SK-N-SH (cell line): ENCODE results near the gene AFAP1L1. TPM values are rescaled to one million over a fixed set of nuclear protein-coding genes. Genes with fewer than 3 reads are reported as not detected.

Experiments
- CTCF ChIA-PET: fragments of 300-600, 350-600 bp; formaldehyde crosslinking; extraction: SDS; loops from one replicate; lab custom pipeline; 2021; lab: Yijun Ruan, JAX
- POLR2A ChIA-PET: fragments of 350-600 bp; sonication (Branson Sonifier 250); formaldehyde crosslinking; extraction: SDS; loops from one replicate; lab custom pipeline; 2020; ENCODE audit warnings: antibody characterized with exemption, inconsistent platforms; lab: Yijun Ruan, JAX
- DNase-seq: peaks from one replicate; pipeline ENCODE4 v3.0.0; 2012
- H2AFZ ChIP-seq: fragments of 200-600 bp; sonication (generic); 2 replicates; pipeline ENCODE4 v1.8.1; 2016; ENCODE audit warnings: antibody characterized with exemption, mild to moderate bottlenecking, low read depth
- H3F3A ChIP-seq: fragments of 200-600 bp; sonication (generic); replicated peaks from 2 replicates; pipeline ENCODE3; 2016; ENCODE audit warnings: antibody characterized with exemption, mild to moderate bottlenecking; ENCODE audit not compliant: insufficient read depth
- H3K27ac ChIP-seq, 2 experiments: fragments of 200-500 bp in 1 of 2; fragments of 200-600 bp in 1 of 2; sonication (Bioruptor generic) in 1 of 2; sonication (generic), shearing (Covaris generic) in 1 of 2; 2 replicates each; pipeline versions ENCODE4 v1.5.1 to v1.6.1; 2014 to 2016; ENCODE audit warnings: low read depth in 2 of 2, inconsistent platforms in 1 of 2, low read length in 1 of 2, mild to moderate bottlenecking in 1 of 2, mixed read lengths in 1 of 2
- H3K27me3 ChIP-seq: fragments of 200-600 bp; sonication (generic), shearing (Covaris generic); 2 replicates; pipeline ENCODE4 v1.6.1; 2016; ENCODE audit warnings: mixed run types; ENCODE audit not compliant: insufficient read depth
- H3K36me3 ChIP-seq, 2 experiments: fragments of 200-500 bp in 1 of 2; fragments of 200-600 bp in 1 of 2; sonication (Bioruptor generic) in 1 of 2; sonication (generic) in 1 of 2; replicated peaks in 1 of 2; 2 replicates each; pipeline versions ENCODE3 to v1.5.1; 2014 to 2016; ENCODE audit warnings: low read length in 1 of 2, mild to moderate bottlenecking in 1 of 2; ENCODE audit not compliant: insufficient read depth in 2 of 2, control insufficient read depth in 1 of 2
- H3K4me1 ChIP-seq, 2 experiments: fragments of 200-500 bp in 1 of 2; fragments of 200-600 bp in 1 of 2; sonication (Bioruptor generic) in 1 of 2; sonication (generic), shearing (Covaris generic) in 1 of 2; 2 replicates each; pipeline versions ENCODE4 v1.5.1 to v1.6.1; 2014 to 2016; ENCODE audit warnings: low read depth in 1 of 2, low read length in 1 of 2, mixed run types in 1 of 2; ENCODE audit not compliant: insufficient read depth in 2 of 2, control insufficient read depth in 1 of 2
- H3K4me2 ChIP-seq: fragments of 200-600 bp; sonication (generic), shearing (Covaris generic); 2 replicates; pipeline ENCODE4 v1.6.1; 2017; ENCODE audit warnings: mixed run types
- H3K4me3 ChIP-seq, 2 experiments: fragments of 200-500 bp in 1 of 2; fragments of 200-600 bp in 1 of 2; sonication (Bioruptor generic) in 1 of 2; sonication (generic), shearing (Covaris generic) in 1 of 2; 2 replicates each; pipeline versions ENCODE4 v1.5.1 to v1.8.1; 2014 to 2016; ENCODE audit warnings: low read depth in 2 of 2, inconsistent platforms in 1 of 2, low read length in 1 of 2, mild to moderate bottlenecking in 1 of 2, mixed read lengths in 1 of 2, moderate library complexity in 1 of 2
- H3K79me2 ChIP-seq: fragments of 200-600 bp; sonication (generic); 2 replicates; pipeline ENCODE4 v1.8.1; 2017; ENCODE audit warnings: mild to moderate bottlenecking; ENCODE audit not compliant: insufficient read depth
- H3K9ac ChIP-seq: fragments of 200-600 bp; sonication (generic); 2 replicates; pipeline ENCODE4 v1.6.1; 2017; ENCODE audit warnings: mixed run types
- H3K9me2 ChIP-seq: fragments of 200-600 bp; sonication (generic); 2 replicates; pipeline ENCODE4 v1.6.1; 2017; ENCODE audit warnings: mixed run types
- H3K9me3 ChIP-seq: fragments of 200-600 bp; sonication (generic); 2 replicates; pipeline ENCODE4 v1.6.1; 2017; ENCODE audit warnings: mixed run types, mild to moderate bottlenecking, moderate library complexity
- H4K20me1 ChIP-seq: fragments of 200-600 bp; sonication (generic); 2 replicates; pipeline ENCODE4 v1.6.1; 2017; ENCODE audit warnings: mild to moderate bottlenecking, mixed run types; ENCODE audit not compliant: insufficient read depth
- CTCF ChIP-seq: fragments of 200-600 bp; sonication (generic); IDR thresholded peaks from 2 replicates; pipeline ENCODE4 v1.6.1; 2017; ENCODE audit warnings: antibody characterized with exemption, mild to moderate bottlenecking, moderate library complexity
- ELF1 ChIP-seq: IDR thresholded peaks from 2 replicates; pipeline ENCODE4 v1.4.0; 2012
- FOXM1 ChIP-seq: IDR thresholded peaks from 2 replicates; pipeline ENCODE4 v1.4.0; 2012; ENCODE audit warnings: low read depth, mild to moderate bottlenecking
- GABPA ChIP-seq: IDR thresholded peaks from 2 replicates; pipeline ENCODE4 v1.4.0; 2012; ENCODE audit warnings: low read depth, mild to moderate bottlenecking
- GATA2 ChIP-seq: sonication (generic); formaldehyde crosslinking; IDR thresholded peaks from 2 replicates; pipeline ENCODE4 v1.5.0; 2020; ENCODE audit warnings: mild to moderate bottlenecking, missing genetic modification reagents
- MXI1 ChIP-seq: IDR thresholded peaks from 2 replicates; pipeline ENCODE4 v1.6.1; 2012; ENCODE audit warnings: mild to moderate bottlenecking, low read depth, low read length, improper control_type of control experiment
- RCOR1 ChIP-seq: fragments of 150-350 bp; IDR thresholded peaks from 2 replicates; pipeline ENCODE4 v1.6.1; 2017; ENCODE audit warnings: antibody characterized with exemption, low read length
- REST ChIP-seq: IDR thresholded peaks from 2 replicates; pipeline ENCODE4 v1.6.1; 2012; ENCODE audit warnings: mild to moderate bottlenecking, low read depth, low read length, moderate library complexity
- SIN3A ChIP-seq: IDR thresholded peaks from 2 replicates; pipeline ENCODE4 v1.6.1; 2012; ENCODE audit warnings: low read depth, mild to moderate bottlenecking, low read length, moderate library complexity, borderline replicate concordance
- TCF12 ChIP-seq: IDR thresholded peaks from 2 replicates; pipeline ENCODE4 v1.4.0; 2012
- WGBS: methylation state at CpG from one replicate; pipeline ENCODE4 v1.1.6; 2017; ENCODE audit warnings: low lambda C conversion rate; 5-methylcytosine and 5-hydroxymethylcytosine counted together
- polyA plus RNA-seq, 3 experiments: library from polyadenylated mRNA; depleted of rRNA; stranded (reverse); fragments of >200 nt; gene quantifications; 2 replicates each; pipeline ENCODE4 v1.2.3, GENCODE V29; 2012
- TF ChIP-seq, protein P1 (sequence below): fragments of 150-350 bp; IDR thresholded peaks from 2 replicates; pipeline ENCODE4 v1.6.1; 2016; ENCODE audit warnings: mild to moderate bottlenecking, low read depth, low read length

Gene AFAP1L1
- polyA plus RNA-seq, 1 of the 3 experiments (the other 2 are of a cell fraction) = 0.82 TPM

GRCh38 chr5:149282027-149282965, 10.6 kb downstream of the AFAP1L1 start:
- no peak overlapping the region for H3K4me3 ChIP-seq
- H3K9me2 ChIP-seq = no peaks in the 10 kb centered on the region
- H3K4me1 ChIP-seq = no peaks in the 10 kb centered on the region; a peak in 1 of 4 replicates
- no peak overlapping the region for H3K4me2 ChIP-seq
- no peaks in the 10 kb centered on the region for H3K79me2 ChIP-seq
- no peak overlapping the region for H3K27ac ChIP-seq
- H3F3A ChIP-seq = peaks cover 5% of the 10 kb centered on the region
- no peak for TF ChIP-seq MXI1
- TF ChIP-seq FOXM1 = no peak
- TF ChIP-seq GATA2 (CRISPR knock-in tag) = no peak
- TF ChIP-seq TCF12 = no peak
- no peak for TF ChIP-seq ELF1
- no peak for TF ChIP-seq RCOR1
- no peak for TF ChIP-seq GABPA
- TF ChIP-seq, protein P1, sequence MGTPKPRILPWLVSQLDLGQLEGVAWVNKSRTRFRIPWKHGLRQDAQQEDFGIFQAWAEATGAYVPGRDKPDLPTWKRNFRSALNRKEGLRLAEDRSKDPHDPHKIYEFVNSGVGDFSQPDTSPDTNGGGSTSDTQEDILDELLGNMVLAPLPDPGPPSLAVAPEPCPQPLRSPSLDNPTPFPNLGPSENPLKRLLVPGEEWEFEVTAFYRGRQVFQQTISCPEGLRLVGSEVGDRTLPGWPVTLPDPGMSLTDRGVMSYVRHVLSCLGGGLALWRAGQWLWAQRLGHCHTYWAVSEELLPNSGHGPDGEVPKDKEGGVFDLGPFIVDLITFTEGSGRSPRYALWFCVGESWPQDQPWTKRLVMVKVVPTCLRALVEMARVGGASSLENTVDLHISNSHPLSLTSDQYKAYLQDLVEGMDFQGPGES = no peak
- TF ChIP-seq CTCF = no peak
- no peak for TF ChIP-seq REST
- TF ChIP-seq SIN3A = no peak
- H3K27me3 ChIP-seq = no peaks in the 10 kb centered on the region
- DNase-seq = no peak
- H3K36me3 ChIP-seq = no peaks in the 10 kb centered on the region
- POLR2A ChIA-PET = no interaction called here
- CTCF ChIA-PET = no interaction called here
- H2AFZ ChIP-seq = no peak overlapping the region
- H4K20me1 ChIP-seq = no peaks in the 10 kb centered on the region
- no peaks in the 10 kb centered on the region for H3K9me3 ChIP-seq
- H3K9ac ChIP-seq = no peak overlapping the region
- WGBS = 86% methylated on average over 12 of the region's 12 CpGs
